GM12801 (cell line): ENCODE data around the gene NQO2.

ENCODE experiments used
- CTCF ChIP-seq: IDR thresholded peaks from one replicate; pipeline ENCODE4 v1.5.1; 2011; ENCODE audit warnings: control low read depth; ENCODE audit not compliant: insufficient read length; ENCODE audit errors: extremely low read depth

The NQO2 gene

GRCh38 chr6:3026791-3027626, 27.3 kb downstream of the NQO2 start:
- no peak for TF ChIP-seq CTCF

GRCh38 chr6:3031857-3032640, 32.4 kb downstream of the NQO2 start:
- no peak for TF ChIP-seq CTCF

GRCh38 chr6:3032986-3033385, 33.3 kb downstream of the NQO2 start:
- no peak for TF ChIP-seq CTCF

- TF ChIP-seq CTCF: no peak
Observed at GRCh38 chr6:3033652-3034051, 34.0 kb downstream of the NQO2 start.

GRCh38 chr6:3035397-3035796, 35.7 kb downstream of the NQO2 start:
- no peak for TF ChIP-seq CTCF

GRCh38 chr6:3036861-3037637, 37.4 kb downstream of the NQO2 start:
- no peak for TF ChIP-seq CTCF

- no peak for TF ChIP-seq CTCF
Observed at GRCh38 chr6:3037638-3038365, 38.1 kb downstream of the NQO2 start.
